ENCODE results near the gene KCNK17. TPM values are rescaled to one million over a fixed set of nuclear protein-coding genes. Genes with fewer than 3 reads are reported as not detected.

KCNK17 gene
- total RNA-seq, 1 experiment from 2014 or later = 1.2 TPM

- Mint-ChIP-seq H3K27me3 (ENCODE audit: low read depth) (peaks cover 20% of the 10 kb centered on the region), H3K4me3 (no peak overlapping the region), H3K36me3 (ENCODE audit: insufficient read depth in 1 of 3, low read depth in 3 of 3) (no peaks in the 10 kb centered on the region), H3K9me3 (no peaks in the 10 kb centered on the region), H3K27ac (no peak overlapping the region), H3K4me1 (peaks cover 2 to 13% of the 10 kb centered on the region in 2 experiments)
- H3K56ac ChIP-seq (ENCODE audit: insufficient read length, low read depth, low read length) = no peak overlapping the region
- no peak overlapping the region for H3K23ac ChIP-seq (ENCODE audit: insufficient read length, low read depth, low read length)
- H3K9ac ChIP-seq (ENCODE audit: extremely low read depth, insufficient read length, low read length) = no peak overlapping the region
- H2BK12ac ChIP-seq (ENCODE audit: insufficient read length, low read depth, low read length) = no peak overlapping the region
- no peak overlapping the region for H2BK15ac ChIP-seq (ENCODE audit: low read depth, low read length)
- no peaks in the 10 kb centered on the region for H3K79me2 ChIP-seq (ENCODE audit: insufficient read depth, low read length)
- no peaks in the 10 kb centered on the region for H3K27me3 ChIP-seq (ENCODE audit: insufficient read depth, low read length)
- H3K14ac ChIP-seq (ENCODE audit: insufficient read depth, low read length) = no peak overlapping the region; the same call in 1 of the 2 replicates
- no peak overlapping the region for H2BK20ac ChIP-seq (ENCODE audit: low read depth, low read length, poor library complexity, severe bottlenecking)
- no peak for DNase-seq
- no peak overlapping the region for H4K8ac ChIP-seq (replicated peaks; ENCODE audit: insufficient read length, low read depth, low read length)
- no peak overlapping the region for H3K4ac ChIP-seq (ENCODE audit: low read depth, low read length)
- H4K20me1 ChIP-seq (ENCODE audit: control insufficient read depth, insufficient read depth, insufficient read length) = no peaks in the 10 kb centered on the region
- no peak overlapping the region for H3T11ph ChIP-seq (ENCODE audit: low read length)
- no peak overlapping the region for H3K18ac ChIP-seq (ENCODE audit: insufficient read length, low read depth, low read length)
- H4K5ac ChIP-seq (ENCODE audit: insufficient read length, low read depth, low read length) = no peak overlapping the region
- no peak overlapping the region for H4K91ac ChIP-seq (ENCODE audit: insufficient read length, low read depth, low read length)
- TF ChIP-seq, protein P1, sequence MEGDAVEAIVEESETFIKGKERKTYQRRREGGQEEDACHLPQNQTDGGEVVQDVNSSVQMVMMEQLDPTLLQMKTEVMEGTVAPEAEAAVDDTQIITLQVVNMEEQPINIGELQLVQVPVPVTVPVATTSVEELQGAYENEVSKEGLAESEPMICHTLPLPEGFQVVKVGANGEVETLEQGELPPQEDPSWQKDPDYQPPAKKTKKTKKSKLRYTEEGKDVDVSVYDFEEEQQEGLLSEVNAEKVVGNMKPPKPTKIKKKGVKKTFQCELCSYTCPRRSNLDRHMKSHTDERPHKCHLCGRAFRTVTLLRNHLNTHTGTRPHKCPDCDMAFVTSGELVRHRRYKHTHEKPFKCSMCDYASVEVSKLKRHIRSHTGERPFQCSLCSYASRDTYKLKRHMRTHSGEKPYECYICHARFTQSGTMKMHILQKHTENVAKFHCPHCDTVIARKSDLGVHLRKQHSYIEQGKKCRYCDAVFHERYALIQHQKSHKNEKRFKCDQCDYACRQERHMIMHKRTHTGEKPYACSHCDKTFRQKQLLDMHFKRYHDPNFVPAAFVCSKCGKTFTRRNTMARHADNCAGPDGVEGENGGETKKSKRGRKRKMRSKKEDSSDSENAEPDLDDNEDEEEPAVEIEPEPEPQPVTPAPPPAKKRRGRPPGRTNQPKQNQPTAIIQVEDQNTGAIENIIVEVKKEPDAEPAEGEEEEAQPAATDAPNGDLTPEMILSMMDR (conservative IDR thresholded peaks at IDR 0.05) = no peak
- no peak overlapping the region for H2AFZ ChIP-seq (ENCODE audit: low read length)
- H3K4me2 ChIP-seq (ENCODE audit: insufficient read depth, insufficient read length, low read length) = no peak overlapping the region
- no peaks in the 10 kb centered on the region for H3K23me2 ChIP-seq (ENCODE audit: insufficient read length, low read depth, low read length, poor library complexity, severe bottlenecking)
- H3K4me1 ChIP-seq (ENCODE audit: insufficient read depth, low read length) = no peaks in the 10 kb centered on the region
- no peak overlapping the region for H2AK5ac ChIP-seq (ENCODE audit: insufficient read length, low read length)
- WGBS (ENCODE audit: extremely low coverage, insufficient read length, low lambda C conversion rate) = no CpG with 5 or more reads among the region's 7 CpGs
- no peak overlapping the region for H3K27ac ChIP-seq (ENCODE audit: insufficient read length, low read depth, low read length)
- H3K9me3 ChIP-seq (ENCODE audit: control insufficient read depth, low read depth, low read length) = no peaks in the 10 kb centered on the region
- H3K79me1 ChIP-seq (ENCODE audit: insufficient read depth, low read depth, low read length, poor library complexity, severe bottlenecking) = no peaks in the 10 kb centered on the region
- no peak overlapping the region for H2BK5ac ChIP-seq (ENCODE audit: insufficient read length, low read length)
- H2BK120ac ChIP-seq (ENCODE audit: low read depth, low read length, poor library complexity, severe bottlenecking) = no peak overlapping the region
Measured at GRCh38 chr6:39333644-39334438, 19.6 kb upstream of the KCNK17 start.

All from H9 (cell line).